SJCRH30 (cell line): Measurements from ENCODE around the gene GRIK4. TPM values are rescaled to one million over a fixed set of nuclear protein-coding genes. Genes with fewer than 3 reads are reported as not detected.
A peak's percentile ranks its signal among the peaks of the same experiment; 100 is the strongest.

Experiments
- DNase-seq, 2 experiments: peaks; one replicate each; pipeline ENCODE4 v3.0.0-alpha.2; 2015 to 2020
- H3K27ac ChIP-seq: fragments of 250-450 bp; sonication (Bioruptor Pico); 2 replicates; pipeline ENCODE4 v1.5.1; 2020; ENCODE audit warnings: mild to moderate bottlenecking, moderate library complexity
- H3K27me3 ChIP-seq: fragments of 250-450 bp; sonication (Bioruptor Pico); 2 replicates; pipeline ENCODE4 v1.5.1; 2020; ENCODE audit warnings: mild to moderate bottlenecking, moderate library complexity
- H3K36me3 ChIP-seq: fragments of 250-450 bp; sonication (Bioruptor Pico); 2 replicates; pipeline ENCODE4 v1.5.1; 2020; ENCODE audit warnings: mild to moderate bottlenecking, moderate library complexity
- H3K4me1 ChIP-seq: fragments of 250-450 bp; sonication (Bioruptor Pico); 2 replicates; pipeline ENCODE4 v1.5.1; 2020; ENCODE audit warnings: mild to moderate bottlenecking, moderate library complexity
- H3K4me3 ChIP-seq: fragments of 250-450 bp; sonication (Bioruptor Pico); 2 replicates; pipeline ENCODE4 v1.5.1; 2020; ENCODE audit warnings: mild to moderate bottlenecking, moderate library complexity
- H3K9me3 ChIP-seq: fragments of 250-450 bp; sonication (Bioruptor Pico); replicated peaks from 2 replicates; pipeline ENCODE4 v1.5.1; 2020; ENCODE audit warnings: mild to moderate bottlenecking, moderate library complexity
- total RNA-seq: library from RNA; depleted of rRNA; stranded (reverse); fragments of >200 nt; shearing (Covaris generic); gene quantifications from 2 replicates; pipeline ENCODE4 v1.2.3, GENCODE V29; 2014

Gene GRIK4
- total RNA-seq, 1 experiment from 2014 or later = not detected

DNA sequence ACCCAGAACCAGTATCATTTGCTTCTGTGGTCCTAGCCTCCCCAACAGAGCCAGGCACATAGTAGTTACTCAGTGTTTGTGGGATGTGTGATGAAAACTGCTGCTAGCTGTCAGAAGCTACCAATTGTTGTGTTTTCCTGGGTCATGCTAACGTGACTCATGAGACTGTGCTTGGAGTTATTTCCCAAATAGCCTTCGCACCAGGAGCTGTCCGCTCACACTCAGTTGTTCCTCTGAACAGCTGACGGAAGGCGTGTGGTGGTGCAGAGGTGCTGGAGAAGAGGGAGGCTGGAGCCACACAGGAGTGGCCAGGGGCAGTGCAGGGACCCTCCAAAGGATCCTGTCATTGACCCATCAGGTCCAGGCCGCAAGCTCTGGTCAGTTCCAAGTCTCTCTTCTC lies 458.4 kb downstream of the GRIK4 start:
- H3K27ac ChIP-seq = no peak overlapping the region
- no peaks in the 10 kb centered on the region for H3K27me3 ChIP-seq
- H3K4me3 ChIP-seq = no peak overlapping the region
- H3K4me1 ChIP-seq = no peaks in the 10 kb centered on the region
- DNase-seq = no peak
- H3K9me3 ChIP-seq = no peaks in the 10 kb centered on the region
- H3K36me3 ChIP-seq = no peaks in the 10 kb centered on the region

DNA sequence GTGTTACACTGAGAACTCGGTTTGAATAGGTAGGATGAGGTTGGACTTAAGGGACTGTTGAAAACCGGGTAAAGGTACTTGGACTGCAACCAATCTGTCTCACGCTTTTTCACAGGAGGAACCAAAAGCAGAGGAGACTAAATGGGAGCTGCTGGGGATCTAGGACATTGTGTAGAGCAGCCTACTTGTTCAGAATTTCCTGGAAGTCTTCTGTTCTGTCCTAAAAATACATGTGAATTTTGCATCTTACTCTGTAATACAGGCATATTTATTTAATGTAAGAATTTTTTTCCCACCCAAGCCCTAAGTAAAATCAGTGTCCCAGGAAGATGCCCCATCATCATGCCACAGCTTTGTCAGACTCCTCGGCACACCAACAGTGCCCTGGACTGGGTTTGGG lies 460.3 kb downstream of the GRIK4 start:
- DNase-seq = no peak
- no peak overlapping the region for H3K27ac ChIP-seq
- H3K4me1 ChIP-seq = no peaks in the 10 kb centered on the region; the same call in 1 of the 2 replicates

DNA sequence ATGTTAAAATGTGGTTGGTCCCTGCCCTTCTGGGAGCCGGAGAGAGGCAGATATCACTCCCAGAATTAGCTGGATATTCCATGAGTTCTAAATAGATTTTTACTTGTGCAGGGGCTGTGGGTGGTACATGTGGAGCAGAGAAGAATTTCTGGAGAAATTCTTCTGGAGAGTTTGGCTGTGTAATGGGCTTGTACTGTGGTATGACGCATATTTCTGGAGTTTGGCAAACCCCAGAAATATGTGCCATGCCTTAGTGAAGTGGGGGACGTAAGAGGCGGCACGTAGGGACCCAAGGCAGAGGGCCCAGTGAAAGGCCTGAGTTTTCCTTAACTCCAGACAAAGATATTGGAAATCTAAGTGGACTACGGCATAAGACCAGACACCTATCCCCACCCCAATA lies 461.1 kb downstream of the GRIK4 start:
- Histone ChIP-seq H3K4me1 (peaks cover 8% of the 10 kb centered on the region), H3K27ac (no peak overlapping the region), H3K9me3 (no peaks in the 10 kb centered on the region), H3K4me3 (no peak overlapping the region), H3K27me3 (no peaks in the 10 kb centered on the region), H3K36me3 (no peaks in the 10 kb centered on the region)
- no peak for DNase-seq

More for the DNA sequence above, 460.3 kb downstream of the GRIK4 start:
- H3K4me3 ChIP-seq = no peak overlapping the region
- no peaks in the 10 kb centered on the region for H3K9me3 ChIP-seq
- no peaks in the 10 kb centered on the region for H3K36me3 ChIP-seq
- no peaks in the 10 kb centered on the region for H3K27me3 ChIP-seq

DNA sequence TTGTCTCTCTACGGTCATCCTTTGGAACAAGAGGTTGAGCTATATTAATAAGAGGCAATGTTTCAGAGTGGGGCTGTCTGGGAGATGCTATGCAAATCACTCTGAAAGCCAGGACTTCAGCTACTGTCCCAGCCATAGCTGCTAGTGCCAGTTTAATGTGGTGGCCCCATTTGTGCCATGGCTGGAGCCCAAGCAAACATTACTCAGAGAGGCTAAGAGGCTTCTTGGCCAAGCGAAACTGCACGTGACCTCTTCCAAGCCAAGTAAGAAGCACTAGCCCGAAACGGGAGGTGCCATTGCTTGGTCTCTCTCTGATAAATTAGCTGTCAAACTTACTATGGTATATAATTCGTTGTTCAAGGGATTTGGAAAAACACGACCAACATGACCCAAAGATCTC lies 462.0 kb downstream of the GRIK4 start:
- Histone ChIP-seq H3K4me1 (peaks cover 17% of the 10 kb centered on the region), H3K36me3 (no peaks in the 10 kb centered on the region), H3K9me3 (no peaks in the 10 kb centered on the region), H3K4me3 (no peak overlapping the region), H3K27me3 (no peaks in the 10 kb centered on the region), H3K27ac (no peak overlapping the region)
- no peak for DNase-seq

DNA sequence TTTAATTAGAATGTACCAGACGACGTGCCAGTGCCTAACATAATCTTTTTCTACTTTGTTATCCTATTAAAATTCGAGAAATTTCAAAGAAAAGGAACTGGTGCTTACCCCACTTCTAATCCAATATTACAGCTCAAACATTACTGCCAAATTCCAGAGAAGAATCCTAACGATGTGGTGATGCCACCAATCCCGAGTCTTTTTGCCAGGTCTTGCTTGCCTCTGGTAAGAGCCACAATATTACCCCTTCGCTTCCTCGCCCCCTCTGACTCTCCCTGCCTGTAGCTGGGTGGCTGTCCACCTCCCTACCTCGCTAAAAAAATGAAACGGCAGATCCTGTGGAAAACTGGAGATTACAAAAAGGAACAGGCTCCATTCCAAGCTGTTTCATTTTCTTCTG lies 462.9 kb downstream of the GRIK4 start:
- Histone ChIP-seq H3K27me3 (no peaks in the 10 kb centered on the region), H3K4me1 (peaks cover 25% of the 10 kb centered on the region), H3K9me3 (no peaks in the 10 kb centered on the region), H3K4me3 (no peak overlapping the region), H3K36me3 (no peaks in the 10 kb centered on the region), H3K27ac (no peak overlapping the region)
- DNase-seq = no peak

DNA sequence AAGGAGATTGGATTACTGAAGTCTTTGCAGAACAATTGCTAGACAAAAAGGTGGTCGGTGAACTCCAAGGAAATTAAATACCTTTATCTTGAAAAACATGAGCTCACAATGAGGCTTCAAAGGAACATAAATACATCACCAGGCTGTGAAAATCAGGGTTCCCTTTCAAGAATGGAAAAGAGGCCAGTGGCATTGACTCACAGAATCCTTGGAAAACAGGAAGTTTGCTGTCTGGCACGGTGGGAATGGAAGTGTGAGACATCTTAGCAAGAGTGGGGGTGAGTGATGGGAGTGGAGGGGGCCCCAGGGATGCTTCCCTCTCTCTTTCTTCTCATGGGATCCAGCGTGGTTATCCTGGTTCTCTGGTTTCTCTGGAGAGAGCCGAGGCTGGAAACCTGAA lies 463.4 kb downstream of the GRIK4 start:
- no peak for DNase-seq
- Histone ChIP-seq H3K4me3 (no peak overlapping the region), H3K9me3 (no peaks in the 10 kb centered on the region), H3K36me3 (no peaks in the 10 kb centered on the region), H3K27ac (no peak overlapping the region), H3K4me1 (peaks cover 27% of the 10 kb centered on the region), H3K27me3 (no peaks in the 10 kb centered on the region)

DNA sequence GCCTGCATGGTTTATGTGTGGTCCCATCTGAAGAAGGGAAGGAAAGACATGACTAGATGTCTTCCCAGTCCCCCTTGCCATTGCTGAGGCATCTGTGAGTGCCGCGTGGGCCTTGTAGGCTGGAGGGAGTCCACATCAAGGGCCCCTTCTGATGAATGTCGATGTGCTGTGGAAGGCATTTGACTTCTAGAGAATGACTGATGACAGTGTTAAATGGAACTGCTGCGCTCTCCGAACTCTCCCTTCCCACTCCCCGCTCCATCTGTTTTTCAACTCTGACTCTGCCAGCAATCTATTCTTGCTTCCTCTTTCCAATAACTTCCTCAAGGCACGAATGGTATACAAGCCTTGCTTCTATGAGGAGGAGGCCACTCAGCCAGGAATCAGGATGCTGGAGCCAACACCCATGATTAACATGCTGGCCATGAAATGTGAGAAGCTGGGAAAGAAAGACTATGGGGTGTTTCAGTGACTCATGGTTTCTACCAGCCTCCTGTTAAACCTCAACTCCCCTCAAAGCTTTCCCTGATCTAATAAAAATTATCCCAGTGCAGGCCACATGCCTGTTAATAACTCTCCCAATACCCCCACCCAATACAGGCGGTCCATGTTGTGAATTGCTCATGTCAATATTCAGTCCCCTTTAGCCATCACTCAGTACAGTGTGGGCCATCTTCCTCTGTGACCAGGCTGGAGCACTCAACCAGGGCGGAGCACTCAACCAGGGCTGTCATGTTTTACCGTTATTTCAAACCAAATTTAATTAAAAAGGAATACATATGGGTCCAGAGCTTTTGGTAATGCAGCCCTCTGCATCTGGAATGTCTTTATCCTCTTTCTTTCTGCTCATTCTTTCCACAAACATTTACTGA lies 466.0 kb downstream of the GRIK4 start:
- H3K4me3 ChIP-seq = no peak overlapping the region
- no peaks in the 10 kb centered on the region for H3K36me3 ChIP-seq
- H3K27ac ChIP-seq = peak overlapping the region; percentile 78
- H3K27me3 ChIP-seq = no peaks in the 10 kb centered on the region
- peak; percentile 25 to 53 for DNase-seq
- H3K9me3 ChIP-seq = no peaks in the 10 kb centered on the region
- H3K4me1 ChIP-seq = peaks cover 27% of the 10 kb centered on the region

DNA sequence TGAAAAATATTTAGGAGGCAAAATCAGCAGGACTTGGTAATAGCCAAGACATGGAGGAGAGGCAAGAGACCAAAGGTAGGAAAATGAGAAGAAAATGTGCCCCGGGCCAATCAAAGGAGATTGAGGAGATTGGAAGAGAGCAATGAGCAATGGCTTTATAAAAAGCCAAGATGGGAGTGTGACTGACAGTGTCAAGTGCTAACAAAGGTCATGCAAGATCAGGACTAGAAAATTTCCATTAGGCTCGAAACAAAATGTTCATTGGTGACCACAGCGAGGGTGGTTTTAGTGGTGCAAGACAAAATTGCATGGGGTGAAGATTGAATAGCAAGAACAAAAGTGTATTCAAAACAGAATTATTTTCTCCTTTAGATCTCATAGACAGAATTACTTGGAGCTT lies 467.2 kb downstream of the GRIK4 start:
- Histone ChIP-seq H3K36me3 (no peaks in the 10 kb centered on the region), H3K27me3 (no peaks in the 10 kb centered on the region), H3K9me3 (no peaks in the 10 kb centered on the region), H3K27ac (peak overlapping the region; percentile 78), H3K4me1 (peaks cover 27% of the 10 kb centered on the region), H3K4me3 (no peak overlapping the region)
- DNase-seq = peak; percentile 42 to 78

DNA sequence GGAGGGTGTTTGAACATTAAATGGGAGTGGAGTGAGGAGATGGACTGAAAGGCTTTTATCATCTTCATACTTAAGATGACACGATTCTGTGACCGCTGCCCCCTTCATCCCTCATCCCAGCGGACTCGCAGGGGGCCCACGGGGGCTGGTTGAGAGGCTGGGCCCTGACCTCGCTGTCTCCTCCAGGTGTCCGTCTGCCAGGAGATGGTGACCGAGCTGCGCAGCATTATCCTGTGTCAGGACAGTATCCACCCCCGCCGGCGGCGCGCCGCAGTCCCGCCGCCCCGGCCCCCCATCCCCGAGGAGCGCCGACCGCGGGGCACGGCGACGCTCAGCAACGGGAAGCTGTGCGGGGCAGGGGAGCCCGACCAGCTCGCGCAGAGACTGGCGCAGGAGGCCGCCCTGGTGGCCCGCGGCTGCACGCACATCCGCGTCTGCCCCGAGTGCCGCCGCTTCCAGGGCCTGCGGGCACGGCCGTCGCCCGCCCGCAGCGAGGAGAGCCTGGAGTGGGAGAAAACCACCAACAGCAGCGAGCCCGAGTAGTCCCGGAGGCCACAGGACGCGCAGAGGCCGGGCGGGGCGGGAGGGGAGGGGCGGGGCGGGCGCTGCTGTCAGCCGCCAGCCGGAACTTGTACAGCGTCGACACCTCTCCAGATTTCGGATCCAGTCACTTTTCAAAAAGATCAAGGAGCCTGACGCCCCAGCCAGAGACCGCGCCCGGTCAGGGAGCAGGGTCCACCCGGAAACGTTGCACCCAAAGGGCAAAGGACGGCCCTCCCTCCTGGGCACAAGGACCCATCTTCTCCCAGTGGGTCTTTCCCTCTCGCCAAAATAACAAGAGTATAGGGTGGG lies 474.4 kb downstream of the GRIK4 start:
- no peaks in the 10 kb centered on the region for H3K36me3 ChIP-seq
- peak; percentile 15 to 28 for DNase-seq
- peak overlapping the region; percentile 37 for H3K4me3 ChIP-seq
- H3K4me1 ChIP-seq = no peaks in the 10 kb centered on the region
- no peaks in the 10 kb centered on the region for H3K9me3 ChIP-seq
- H3K27me3 ChIP-seq = no peaks in the 10 kb centered on the region
- no peak overlapping the region for H3K27ac ChIP-seq

DNA sequence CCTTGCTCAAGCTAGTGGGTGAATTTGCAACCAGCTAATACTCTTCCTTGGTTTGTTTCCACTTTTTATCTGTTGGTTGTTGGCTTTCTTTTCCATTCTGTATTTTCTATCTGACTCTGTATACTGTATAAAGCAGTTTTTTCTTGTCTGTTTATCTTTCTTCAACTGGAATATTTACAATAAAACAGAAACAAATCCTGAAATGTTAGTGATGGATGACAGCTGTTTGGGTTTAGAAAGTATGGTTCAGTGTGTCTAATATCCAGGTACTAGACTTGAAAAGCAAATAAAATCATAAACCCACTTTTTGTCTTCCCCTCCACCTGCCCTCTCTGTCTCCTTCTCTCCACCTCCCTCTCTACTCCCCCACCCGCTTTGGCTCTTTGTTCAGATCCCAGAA lies 477.1 kb downstream of the GRIK4 start:
- no peak for DNase-seq
- Histone ChIP-seq H3K9me3 (no peaks in the 10 kb centered on the region), H3K36me3 (no peaks in the 10 kb centered on the region), H3K4me1 (no peaks in the 10 kb centered on the region), H3K27ac (no peak overlapping the region), H3K27me3 (no peaks in the 10 kb centered on the region), H3K4me3 (no peak overlapping the region)

DNA sequence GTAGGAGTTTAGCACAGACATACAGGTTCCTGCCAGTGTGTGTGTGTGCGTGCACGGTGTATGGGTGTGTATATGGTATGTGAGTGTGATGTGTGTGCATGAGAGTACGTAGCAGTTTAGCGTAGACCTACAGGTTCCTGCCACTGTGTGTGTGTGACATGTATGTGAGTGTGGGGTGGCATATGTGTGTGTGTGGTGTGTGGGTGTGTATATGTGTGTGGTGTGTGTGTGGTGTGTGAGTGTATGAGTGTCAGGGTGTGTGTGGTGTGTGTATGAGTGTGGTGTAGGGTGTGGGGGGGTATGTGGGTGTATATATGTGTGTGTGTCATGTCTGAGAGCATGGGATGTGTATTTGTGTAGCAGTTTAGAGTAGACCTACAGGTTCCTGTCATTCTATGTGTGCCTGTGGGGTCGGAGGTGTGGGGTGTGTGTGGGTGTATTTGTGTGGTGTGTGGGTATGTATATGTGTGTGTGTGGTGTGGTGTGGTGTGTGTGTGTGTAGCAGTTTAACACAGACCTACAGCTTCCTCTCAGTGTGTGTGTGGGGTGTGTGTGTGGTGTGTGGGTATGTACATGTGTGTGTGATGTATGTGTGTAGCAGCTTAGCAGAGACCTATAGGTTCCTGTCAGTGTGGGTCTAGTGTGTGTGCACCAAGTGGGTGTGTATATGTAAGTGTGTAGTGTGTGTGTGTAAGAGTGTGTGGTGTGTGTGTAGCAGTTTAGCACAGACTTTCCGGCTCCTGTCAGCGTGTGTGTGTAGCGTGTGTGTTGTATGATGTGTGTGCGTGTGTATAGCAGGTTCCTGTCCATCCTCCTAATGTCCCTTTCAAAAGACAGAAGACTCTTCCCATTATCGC lies 480.5 kb downstream of the GRIK4 start:
- Histone ChIP-seq H3K9me3 (no peaks in the 10 kb centered on the region), H3K4me3 (no peak overlapping the region), H3K4me1 (no peaks in the 10 kb centered on the region), H3K27me3 (no peaks in the 10 kb centered on the region), H3K36me3 (no peaks in the 10 kb centered on the region), H3K27ac (no peak overlapping the region)
- no peak for DNase-seq

DNA sequence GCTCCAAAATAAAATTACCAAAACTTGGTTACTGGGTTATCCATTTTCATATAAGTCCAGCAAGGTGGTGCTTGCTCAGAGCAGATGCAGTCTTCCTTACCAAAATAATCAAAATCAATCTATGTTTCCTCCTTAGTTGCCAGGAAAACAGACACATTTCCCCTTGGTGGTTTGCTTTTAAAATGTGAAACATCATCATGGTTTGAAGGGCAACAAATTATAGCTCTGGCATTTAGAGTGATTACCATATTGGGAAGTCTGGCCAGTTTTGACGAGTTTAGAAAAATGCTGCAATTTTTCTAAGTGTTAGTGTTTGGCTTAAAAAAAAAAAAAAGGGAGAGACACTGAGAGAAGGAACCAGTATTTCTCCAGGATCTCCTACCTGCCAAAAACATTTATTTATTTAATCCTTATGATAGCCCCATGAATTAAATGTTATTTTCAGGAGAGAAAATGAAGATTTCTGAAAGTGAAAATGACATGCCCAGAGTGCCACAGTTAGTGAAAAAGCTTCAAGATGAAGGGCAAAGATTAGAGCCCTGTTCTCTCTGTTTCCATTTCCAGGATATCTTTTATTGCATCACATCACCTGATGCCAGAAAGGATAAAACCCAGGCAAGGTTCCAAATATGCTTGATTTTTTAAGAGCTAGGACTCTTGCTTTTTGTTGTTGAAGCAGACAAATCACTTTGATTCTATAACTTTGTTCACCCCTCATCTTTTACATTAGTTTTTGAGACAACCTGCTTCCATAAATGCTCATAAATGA lies 482.7 kb downstream of the GRIK4 start:
- Histone ChIP-seq H3K27me3 (no peaks in the 10 kb centered on the region), H3K9me3 (no peaks in the 10 kb centered on the region), H3K27ac (no peak overlapping the region), H3K4me3 (no peak overlapping the region), H3K4me1 (no peaks in the 10 kb centered on the region), H3K36me3 (no peaks in the 10 kb centered on the region)
- no peak for DNase-seq

DNA sequence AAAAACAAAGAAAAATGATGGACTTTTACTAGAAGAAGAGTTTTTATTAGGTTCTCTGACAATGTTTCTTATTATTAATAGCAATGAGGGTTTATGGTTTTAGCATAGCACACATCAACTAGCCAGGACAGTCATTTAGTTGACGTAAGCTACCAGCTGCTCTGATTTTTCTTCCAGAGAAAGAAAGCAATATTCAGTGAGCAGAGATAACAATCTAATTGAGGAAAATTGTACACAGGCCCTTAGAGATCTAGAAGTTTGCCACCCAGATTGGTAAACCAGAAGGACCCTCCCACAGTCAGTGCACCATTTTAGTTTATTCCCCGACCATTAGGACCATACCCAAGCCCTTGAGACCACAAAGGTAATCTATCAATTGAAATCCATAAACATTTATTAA lies 483.6 kb downstream of the GRIK4 start:
- Histone ChIP-seq H3K4me1 (no peaks in the 10 kb centered on the region), H3K36me3 (no peaks in the 10 kb centered on the region), H3K4me3 (no peak overlapping the region), H3K27ac (no peak overlapping the region), H3K9me3 (no peaks in the 10 kb centered on the region), H3K27me3 (no peaks in the 10 kb centered on the region)
- DNase-seq = no peak

DNA sequence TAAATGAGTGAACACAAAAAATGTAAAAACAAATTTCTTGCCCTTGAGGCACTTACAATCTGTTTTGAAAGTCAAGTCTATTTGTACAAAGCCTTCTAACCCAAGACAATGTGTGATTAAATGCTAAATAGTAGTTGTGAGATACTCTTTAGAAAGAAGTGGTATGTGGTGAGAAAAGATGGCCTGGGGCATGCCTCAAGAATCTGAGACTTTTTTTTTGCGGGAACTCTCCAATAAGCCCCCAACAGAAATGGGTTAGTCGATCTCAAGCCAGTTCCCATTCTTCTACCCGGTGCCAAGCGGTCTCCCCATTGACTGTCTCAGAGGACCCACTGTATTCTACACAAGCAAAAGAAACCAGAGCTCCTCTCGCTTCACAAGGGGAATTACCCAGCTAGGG lies 485.4 kb downstream of the GRIK4 start:
- no peaks in the 10 kb centered on the region for H3K36me3 ChIP-seq

More for the DNA sequence above, 485.4 kb downstream of the GRIK4 start:
- H3K4me1 ChIP-seq = no peaks in the 10 kb centered on the region
- no peak overlapping the region for H3K27ac ChIP-seq
- H3K9me3 ChIP-seq = no peaks in the 10 kb centered on the region
- H3K4me3 ChIP-seq = no peak overlapping the region
- H3K27me3 ChIP-seq = no peaks in the 10 kb centered on the region
- DNase-seq = no peak
